NCI-H146 treated with DMSO at 0.1 percent for 48 hours (cell line): ENCODE measurements around the gene GPR37.

Source experiments
- DNase-seq: peaks from one replicate; lab custom pipeline; 2025; ENCODE audit not compliant: unreplicated experiment; lab: John Stamatoyannopoulos, UW

The GPR37 gene

DNA sequence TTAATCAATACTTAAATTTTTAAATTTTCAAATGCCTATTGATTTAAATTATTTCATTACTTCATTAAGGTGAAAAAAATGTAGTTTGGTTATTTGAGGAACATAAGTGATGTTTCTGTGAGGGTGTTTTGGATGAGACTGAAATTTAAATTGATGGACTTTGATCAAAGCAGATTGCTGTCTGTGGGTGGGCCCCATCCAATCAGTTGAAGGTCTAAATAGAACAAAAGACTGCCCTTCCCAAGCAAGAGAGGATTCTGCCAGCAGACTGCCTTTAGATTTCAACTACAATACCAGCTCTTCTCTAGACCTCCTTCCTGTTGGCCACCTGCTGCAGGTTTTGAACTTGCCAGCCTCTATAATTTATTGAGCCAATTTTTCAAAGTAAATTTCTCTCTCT lies 14.5 kb upstream of the GPR37 start:
- DNase-seq = no peak

DNA sequence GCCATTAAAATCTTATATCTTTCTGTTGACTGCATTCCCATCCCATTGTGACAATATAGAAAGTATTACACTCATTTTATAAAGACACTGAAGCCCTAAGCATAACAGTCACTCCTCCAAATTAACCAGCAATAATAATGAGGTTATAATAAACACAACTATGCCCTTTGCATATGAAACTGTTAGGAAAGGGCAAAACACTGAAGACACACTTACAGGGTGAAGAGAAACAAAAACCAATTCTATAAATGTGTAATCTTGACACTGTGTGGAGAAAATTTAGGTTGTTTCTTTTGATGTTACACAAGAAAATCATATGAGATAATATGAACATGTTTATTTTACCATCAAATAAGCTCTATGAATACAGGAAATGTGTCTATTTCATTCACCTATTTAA lies 14.0 kb upstream of the GPR37 start:
- DNase-seq = no peak

DNA sequence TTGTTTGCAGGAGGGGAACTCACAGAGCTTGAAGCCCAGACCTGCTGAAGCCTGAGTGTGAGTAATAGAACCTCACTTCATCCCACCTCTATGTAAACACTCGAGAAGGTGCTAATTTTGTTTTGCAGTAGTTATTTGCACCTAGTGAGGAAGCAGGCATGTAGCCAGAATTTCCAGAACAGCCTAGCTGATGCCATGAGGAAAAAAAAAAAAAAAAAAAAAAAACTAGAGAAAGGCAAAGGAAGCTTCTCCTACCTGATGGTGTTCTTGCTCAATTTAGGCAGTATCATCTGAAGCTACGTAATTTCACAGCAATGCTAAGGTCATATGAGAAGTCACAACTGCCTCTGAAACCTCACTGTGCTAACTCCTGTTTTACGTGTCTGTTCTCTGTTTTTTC lies 13.6 kb upstream of the GPR37 start:
- DNase-seq = no peak

DNA sequence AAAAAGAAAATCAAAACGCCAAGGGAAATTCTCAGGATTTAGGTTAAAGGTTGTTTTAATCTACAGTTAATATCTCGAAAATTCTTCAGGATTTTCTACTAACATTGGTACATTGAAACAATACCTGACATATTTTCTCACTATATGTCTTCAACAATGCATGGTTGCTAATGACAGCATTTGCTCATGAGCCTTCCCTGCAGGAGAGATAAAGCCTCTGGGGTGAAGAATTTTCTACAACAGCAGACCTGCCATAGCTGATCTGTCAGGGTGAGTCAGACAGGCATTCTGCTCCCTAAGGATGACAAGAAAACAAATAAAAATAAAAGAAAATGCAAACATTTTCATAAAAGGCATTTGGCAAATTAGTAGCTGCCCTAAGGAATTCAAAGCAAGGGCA lies 11.7 kb upstream of the GPR37 start:
- DNase-seq = no peak

DNA sequence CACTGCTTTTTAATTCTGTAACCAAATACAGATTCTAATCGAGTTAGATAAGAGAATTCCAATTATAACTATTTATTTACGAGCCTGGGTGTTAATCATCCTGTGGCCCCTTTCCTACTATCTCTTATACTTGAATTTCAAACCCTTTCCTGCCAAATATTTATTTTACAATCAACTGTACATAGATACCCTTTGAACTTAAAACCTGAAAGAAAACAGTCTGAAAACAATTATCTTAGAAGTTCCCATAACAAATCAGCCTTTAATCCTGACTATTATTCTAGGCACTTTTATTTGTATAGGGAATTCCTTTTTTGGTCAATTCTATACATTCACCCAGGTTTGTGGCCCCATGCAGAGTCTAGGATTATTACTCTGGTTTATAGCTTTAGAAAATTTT lies 10.6 kb upstream of the GPR37 start:
- DNase-seq = no peak

DNA sequence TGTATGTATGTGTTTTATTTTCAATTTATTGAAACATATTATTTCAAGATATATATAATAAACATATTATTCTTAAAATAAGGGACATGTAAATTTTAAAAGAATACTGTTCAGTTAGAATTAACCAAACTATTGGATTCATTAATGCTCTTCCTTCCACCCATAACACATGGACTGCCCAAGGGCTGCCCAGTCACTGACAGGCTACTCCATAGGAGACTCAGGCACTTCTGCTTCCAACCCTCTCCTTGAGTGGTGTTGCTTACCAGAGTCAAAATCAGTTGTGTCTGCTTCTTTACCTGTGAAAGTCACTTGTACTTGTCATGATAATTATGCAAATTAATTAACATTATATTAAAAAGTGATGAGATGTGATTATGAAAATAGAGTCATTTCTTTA lies 9.8 kb upstream of the GPR37 start:
- DNase-seq = no peak

DNA sequence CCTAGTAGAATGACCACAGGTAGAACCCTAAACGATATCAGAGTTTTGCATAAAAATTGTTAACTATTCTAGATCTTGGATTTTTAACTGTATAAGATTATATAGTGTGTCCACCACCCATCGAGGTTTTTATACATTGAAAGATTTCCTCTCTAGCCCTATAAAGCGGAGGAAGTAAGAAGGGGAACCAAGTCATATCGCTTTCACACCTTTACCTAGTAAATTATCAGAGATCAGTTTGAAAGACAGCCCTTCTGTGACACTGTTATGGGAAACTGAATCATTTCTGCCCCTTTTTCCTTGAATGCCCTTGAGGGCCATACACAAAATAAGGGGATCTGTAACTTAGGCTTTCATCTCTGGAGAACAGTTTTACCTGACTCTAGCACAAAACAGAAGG lies 8.3 kb upstream of the GPR37 start:
- DNase-seq = no peak

DNA sequence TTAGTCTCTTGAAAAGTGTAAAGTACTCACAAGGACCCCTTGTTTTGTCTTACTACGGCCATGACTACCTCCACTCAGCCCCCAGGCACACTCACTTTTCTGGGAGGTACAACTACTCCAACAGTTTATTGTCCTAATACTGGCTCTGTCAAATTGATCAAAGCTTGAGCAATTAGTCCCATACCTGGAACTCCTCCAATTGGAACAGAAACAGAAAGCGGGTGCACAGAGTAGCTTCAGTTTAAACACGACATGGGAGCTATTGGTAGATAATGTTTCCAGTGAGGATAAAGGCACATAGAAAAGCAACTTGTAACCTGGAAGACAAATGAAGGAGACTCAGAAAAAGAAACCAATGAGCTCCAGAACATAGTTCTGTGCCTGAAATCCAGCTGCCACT lies 7.7 kb upstream of the GPR37 start:
- no peak for DNase-seq

DNA sequence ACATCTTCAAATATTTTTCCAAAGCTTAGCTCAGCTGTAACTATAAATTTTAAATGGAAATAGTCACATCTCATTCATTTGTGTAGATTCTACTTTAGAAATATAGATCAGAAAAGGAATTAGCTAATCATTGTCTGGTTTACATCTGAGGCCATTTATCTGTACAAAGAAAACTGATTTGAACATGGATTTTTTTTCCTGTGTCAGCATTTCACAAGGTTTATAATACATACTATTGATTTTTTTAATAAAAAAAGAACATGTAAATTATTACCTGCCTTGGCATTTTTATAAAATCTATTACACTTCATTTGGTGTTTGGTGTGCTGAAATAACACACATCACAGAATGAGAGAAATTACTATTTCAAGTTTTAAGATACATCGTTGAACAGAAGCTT lies 3.5 kb upstream of the GPR37 start:
- DNase-seq = no peak

DNA sequence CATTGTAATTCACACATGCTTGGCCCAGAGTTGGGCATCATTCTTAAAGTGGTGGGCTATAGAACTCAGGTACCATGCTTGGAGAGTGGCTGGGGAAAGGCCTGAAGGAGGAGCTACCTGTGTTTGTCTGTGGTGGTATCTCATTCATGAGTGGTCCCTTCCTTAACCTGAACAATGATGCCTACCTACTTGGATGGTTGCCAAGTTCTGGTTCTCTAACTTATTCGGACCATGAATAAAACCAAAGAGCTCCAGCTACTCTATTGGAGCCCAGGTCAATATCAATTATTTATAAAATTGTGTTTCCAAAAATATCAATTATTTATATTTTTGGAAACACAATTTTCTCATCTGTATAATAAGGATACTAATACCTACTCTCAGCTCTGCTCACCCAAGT lies 2.9 kb upstream of the GPR37 start:
- no peak for DNase-seq

DNA sequence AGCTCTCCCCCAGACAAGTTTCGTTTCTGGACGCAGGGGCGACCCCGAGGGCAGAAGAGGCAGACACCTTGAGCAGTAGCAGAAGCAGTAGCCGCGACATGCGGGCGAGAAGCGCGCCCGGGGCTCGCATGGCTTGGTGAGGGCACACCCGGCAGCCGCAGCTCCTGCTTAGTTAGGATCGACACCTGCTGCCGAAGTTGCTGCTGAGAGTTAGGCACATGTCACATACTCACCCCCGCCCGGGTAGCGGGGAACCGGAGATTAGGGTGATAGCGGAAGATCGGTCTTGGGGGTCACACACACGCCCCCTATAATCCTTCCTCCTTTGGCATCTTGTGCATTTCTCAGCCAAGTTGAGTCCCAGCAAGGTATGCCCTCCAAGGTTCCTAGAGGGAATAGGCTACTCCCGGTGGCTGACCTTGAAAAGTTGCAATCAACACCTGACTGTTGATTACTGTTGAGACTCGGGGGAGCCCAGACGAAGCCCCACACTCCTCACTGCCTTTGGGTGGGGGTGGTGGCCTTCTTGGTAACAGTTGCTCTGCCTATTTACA lies 668 bp downstream of the GPR37 start:
- no peak for DNase-seq

DNA sequence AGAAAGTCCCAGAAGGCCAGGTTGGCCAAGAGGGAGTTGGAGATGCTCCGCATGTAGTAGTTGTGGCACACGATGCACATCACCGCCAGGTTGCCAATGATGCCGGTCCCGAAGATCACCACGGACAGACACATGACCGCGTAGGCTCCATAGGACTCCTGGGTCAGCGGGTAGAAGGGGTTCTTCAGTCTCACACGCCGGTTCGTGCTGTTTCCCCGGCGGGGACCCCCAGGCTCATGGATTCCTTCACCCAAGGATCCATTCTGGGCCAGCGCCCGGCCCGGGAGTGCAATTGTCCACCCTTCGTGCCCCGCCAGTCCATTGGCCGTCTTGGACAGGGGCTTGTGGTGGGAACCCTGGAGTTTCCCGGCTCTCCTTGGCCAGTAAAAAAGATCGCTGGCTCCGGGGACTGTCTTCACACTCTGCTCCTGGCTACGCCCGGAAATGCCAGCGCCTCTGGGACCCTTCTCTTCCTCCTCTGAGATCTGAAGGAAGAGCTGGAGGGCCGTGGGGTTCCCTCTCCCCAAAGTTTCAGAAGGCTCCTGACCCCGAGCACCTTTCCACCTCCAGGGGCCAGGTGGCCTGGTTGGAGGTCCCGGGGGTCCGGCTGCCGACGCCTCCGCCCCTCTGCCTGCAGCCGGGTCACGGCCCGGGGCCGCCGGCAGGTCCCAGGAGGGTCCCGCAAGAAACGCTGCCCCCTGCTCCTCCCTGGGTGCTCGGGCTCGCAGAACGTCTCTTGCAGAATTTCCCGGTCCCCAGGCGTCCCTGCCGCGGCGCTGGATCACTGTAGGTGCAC lies 1.3 kb downstream of the GPR37 start:
- no peak for DNase-seq

DNA sequence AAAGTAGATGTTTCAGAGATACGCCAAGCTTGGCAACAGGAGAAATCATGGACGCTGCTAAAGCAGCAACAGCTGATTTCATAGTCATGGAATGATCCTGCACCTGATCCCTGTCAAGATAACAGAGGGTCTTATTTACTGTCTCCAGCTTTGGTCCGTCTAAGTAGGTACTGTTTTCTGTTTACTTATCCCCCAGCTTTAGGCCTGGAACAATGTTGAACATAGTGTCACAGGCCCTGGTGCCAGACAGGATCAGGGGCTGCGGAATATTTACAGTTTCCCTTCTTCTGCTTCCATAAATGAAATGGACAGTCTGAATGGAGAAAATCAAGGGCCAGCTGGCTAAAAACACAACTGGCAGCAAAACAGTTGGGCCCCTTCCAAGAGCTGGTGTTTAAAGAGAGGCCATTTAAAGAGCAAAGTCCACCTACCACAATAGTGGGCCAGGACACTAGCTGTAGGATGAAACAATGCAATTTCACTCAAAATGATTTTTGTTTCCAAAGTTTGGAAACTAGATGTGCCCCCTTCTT lies 2.9 kb downstream of the GPR37 start:
- no peak for DNase-seq

DNA sequence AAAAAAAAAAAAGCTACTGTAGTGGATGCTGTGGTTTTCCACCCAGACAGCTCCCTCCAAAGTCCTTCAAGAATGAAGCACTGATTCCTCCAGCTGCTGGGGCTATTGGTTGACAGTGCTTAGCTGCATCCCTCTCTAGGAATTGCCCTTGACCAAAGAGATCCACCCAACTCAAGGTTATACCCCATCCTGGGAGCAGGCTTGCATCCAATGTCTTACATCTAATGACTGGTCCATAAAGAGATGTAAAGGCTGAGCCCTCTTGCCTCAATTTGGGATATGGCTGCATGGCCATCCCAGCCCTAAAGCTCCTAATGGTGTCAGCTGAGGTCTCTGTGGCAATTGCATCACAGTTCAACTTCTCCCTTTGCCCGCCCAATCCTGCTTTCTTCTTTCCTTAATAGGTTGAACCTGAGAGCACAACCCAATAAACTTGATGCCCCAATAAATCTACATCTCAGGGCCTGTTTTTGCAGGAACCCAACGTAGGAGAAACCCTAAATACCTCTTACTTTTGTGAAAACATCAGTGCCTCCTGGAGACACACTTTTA lies 4.4 kb downstream of the GPR37 start:
- DNase-seq = no peak

DNA sequence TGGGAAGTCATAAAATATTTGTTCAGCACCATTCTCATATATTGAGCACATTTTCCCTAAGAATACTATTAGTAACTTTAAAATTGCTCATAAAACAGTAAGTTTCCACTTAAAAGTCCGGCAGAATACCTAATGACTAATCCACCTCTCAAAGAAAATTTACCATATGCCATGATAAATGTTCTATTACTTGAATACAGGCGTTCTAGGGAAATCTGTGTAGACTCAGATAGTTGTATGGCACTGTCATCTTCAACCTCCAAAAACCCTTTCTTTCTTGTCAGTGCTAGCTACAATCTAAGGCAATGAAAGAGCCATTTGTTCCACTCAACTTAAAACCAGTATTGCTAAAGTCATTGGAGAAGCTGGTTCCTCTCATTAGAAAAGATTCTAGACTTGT lies 7.3 kb downstream of the GPR37 start:
- no peak for DNase-seq

DNA sequence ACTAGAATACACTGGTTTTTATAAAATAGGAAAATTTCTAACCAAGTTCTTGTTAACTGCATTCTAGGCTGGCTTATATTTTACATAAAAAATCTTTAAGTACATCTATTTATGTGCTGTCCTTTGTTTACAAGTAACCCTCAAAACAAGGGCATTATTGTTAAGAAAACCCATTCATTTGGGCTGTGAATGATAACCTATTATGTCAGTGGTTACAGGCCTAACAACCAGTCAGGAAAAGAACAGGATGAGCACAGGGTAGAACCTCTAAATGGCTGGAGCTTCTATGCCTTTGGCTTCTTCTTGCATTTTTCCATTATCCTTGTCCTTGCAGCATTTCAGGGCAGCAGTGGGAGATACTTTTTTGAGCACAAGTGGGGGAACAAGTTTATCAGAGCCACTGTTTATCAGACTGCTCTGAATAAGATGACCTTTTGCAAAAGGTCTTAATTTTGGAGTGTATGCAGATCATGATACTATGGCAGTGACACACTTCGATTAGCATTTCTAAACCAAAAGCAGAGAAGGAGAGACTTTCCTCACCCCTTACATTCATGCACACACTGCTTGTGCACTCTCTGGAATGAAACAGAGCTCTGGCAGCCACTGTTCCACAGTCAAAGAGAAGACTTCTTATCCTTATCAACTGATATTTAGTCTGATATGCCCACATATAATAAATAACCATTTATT lies 10.9 kb downstream of the GPR37 start:
- DNase-seq = no peak

DNA sequence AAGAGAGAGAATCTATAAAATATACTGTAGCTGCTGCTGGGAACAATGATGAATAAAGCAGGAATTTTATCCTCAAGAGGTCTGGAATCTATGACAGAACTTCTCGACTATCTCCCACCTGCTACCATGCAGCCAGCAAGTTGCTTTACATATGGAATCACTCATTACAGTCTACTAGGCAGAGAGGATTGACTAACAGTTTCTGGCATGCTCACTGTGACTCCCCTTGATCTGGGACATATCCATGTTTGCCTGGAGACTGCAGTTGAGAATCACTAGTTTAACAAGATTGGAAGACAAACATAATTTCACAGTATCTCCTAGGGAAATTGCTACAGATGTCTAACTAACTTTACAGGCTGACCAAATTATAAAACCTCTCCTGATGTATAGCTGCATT lies 13.3 kb downstream of the GPR37 start:
- DNase-seq = no peak

DNA sequence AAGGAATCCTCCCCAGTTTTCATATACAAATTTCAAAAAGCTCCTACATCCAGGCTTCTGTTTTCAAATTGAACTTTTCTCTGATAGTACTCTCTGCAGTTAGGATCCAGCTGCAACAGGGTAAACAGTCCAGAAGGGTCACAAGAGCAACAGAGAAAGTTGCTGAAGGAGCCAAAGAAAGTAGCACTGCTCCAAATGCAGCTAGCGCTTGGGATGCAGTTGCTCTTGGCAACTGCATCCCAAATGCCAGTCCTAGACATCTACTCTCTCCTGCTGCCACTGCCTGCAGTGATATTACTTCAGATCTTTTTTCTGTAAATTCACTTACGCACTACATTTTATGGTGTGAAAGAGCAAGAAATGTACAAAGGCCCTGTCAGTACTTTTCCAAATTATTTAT lies 14.6 kb downstream of the GPR37 start:
- no peak for DNase-seq

DNA sequence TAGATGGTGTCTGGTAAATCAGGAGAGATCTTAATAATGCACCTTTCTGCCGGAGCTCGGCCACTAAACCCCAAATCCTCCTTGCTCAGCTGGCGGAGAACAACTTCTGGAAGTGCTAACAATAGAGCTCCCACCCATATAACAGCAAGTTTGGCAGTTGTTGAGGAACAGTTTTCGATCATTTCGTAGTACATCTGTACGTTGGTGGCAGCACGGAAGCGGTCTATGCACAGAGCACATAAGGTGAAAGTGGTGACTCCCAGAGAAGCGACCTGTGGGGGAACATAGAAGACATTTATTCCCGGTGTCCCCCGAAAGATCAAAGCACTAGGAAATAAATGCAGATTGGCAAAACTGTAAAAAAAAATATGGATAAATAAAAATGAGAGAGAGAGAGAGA lies 18.5 kb downstream of the GPR37 start:
- DNase-seq = no peak

DNA sequence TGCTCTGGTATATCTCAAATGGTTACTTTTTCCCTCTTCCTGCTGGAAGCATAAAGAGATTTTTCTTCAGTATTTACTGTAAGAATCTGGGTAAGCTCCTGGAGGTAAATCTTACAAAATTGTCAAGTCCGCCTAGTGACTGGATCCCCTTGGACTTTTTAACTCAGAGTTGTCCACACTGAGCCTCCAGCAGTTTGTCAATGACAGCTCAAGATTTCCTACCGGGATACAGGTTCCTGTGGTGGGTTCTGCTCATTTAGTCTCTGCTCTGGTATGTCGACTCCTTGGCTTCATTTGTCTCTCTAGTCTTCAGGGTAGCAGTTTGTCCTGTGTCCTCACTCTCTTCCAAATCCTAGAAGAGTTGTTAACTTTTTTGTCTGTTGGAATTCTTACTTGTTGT lies 27.0 kb downstream of the GPR37 start:
- DNase-seq = no peak

DNA sequence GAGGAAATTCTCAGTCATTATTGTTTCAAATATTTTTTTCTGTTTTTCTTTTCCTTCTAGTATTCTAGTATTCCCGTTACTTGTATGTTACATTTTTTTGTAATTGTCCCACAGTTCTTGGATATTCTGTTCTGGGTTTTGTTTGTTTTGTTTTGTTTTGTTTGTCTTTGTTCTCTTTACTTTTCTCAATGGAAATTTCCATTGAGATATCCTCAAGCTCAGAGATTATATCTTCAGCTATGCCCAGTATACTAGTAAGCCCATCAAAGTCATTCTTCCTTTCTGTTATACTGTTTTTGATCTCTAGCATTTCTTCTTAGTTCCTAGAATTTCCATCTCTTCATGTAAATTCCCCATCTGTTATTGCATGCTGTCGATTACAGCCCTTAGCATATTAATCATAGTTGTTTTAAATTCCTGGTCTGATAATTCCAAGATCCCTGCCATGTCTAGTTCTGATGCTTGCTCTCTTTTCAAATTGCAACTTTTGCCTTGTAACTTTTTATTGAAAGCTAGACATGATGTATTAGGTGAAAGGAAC lies 27.8 kb downstream of the GPR37 start:
- DNase-seq = no peak

DNA sequence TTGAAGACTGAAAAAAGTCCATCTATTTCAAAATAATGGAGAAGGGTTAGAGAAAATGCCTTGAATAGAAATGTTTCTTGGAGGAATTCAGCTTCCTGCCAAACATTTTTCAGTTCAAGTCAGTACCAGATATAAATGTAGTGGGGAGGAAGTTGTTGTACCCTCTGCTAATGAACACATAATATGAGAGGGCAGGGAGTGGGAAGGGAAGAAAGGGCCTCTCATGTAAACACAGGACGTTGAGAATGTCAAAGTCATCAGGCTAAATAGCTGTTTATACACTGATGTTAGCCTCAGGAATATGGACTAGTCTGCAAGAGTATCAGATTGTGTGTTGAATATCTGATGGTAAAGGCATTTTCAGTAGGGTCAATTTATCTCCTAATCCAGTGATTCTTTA lies 37.0 kb downstream of the GPR37 start:
- DNase-seq = no peak
